GM10266 (cell line): ENCODE results near the gene RHOA.

Experiments used
- DNase-seq: peaks from one replicate; pipeline ENCODE4 v3.0.0; 2012; ENCODE audit errors: extremely low spot score
- TF ChIP-seq, protein P1 (sequence below): IDR thresholded peaks from 2 replicates; pipeline ENCODE4 v1.5.1; 2012; ENCODE audit warnings: mild to moderate bottlenecking, low read depth; ENCODE audit not compliant: control insufficient read depth, insufficient read depth; ENCODE audit errors: missing control alignments

The RHOA gene

GRCh38 chr3:49310677-49311076 is 101.1 kb downstream of the RHOA start:
- DNase-seq = no peak
- TF ChIP-seq, protein P1, sequence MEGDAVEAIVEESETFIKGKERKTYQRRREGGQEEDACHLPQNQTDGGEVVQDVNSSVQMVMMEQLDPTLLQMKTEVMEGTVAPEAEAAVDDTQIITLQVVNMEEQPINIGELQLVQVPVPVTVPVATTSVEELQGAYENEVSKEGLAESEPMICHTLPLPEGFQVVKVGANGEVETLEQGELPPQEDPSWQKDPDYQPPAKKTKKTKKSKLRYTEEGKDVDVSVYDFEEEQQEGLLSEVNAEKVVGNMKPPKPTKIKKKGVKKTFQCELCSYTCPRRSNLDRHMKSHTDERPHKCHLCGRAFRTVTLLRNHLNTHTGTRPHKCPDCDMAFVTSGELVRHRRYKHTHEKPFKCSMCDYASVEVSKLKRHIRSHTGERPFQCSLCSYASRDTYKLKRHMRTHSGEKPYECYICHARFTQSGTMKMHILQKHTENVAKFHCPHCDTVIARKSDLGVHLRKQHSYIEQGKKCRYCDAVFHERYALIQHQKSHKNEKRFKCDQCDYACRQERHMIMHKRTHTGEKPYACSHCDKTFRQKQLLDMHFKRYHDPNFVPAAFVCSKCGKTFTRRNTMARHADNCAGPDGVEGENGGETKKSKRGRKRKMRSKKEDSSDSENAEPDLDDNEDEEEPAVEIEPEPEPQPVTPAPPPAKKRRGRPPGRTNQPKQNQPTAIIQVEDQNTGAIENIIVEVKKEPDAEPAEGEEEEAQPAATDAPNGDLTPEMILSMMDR = no peak
